NCI-H446 (cell line): Measurements from ENCODE around the gene TOMM40L.
A peak's percentile ranks its signal among the peaks of the same experiment; 100 is the strongest.
"Not testable (repeated sequence)": the region's sequence is repeated elsewhere in the genome, so short reads cannot be mapped to it uniquely, and the experiment has no call there.

Source experiments
- DNase-seq, 2 experiments: peaks; one replicate each; lab custom pipeline; 2025; lab: John Stamatoyannopoulos, UW

The TOMM40L gene

GRCh38 chr1:161257109-161257508 lies 31.2 kb downstream of the TOMM40L start:
- DNase-seq: not testable (repeated sequence)

GRCh38 chr1:161258439-161259344 lies 32.8 kb downstream of the TOMM40L start, which contains the start of gene PCP4L1:
PCP4L1 (plus strand) TSS chr1:161258745; CDS start chr1:161258975, 230 bp downstream.
- DNase-seq: peak in 1 of 2 experiments; percentile 51

- no peak for DNase-seq
Observed at GRCh38 chr1:161259345-161259702, 33.5 kb downstream of the TOMM40L start.

- DNase-seq: no peak
Observed at GRCh38 chr1:161259765-161260164, 33.9 kb downstream of the TOMM40L start.

- no peak for DNase-seq
Observed at GRCh38 chr1:161260376-161261260, 34.8 kb downstream of the TOMM40L start.

- no peak for DNase-seq
Observed at GRCh38 chr1:161261261-161262235, 35.7 kb downstream of the TOMM40L start.

- DNase-seq: no peak
Observed at GRCh38 chr1:161265305-161265704, 39.4 kb downstream of the TOMM40L start.

- no peak for DNase-seq
Observed at GRCh38 chr1:161266202-161266601, 40.3 kb downstream of the TOMM40L start.

GRCh38 chr1:161266836-161267235 lies 41.0 kb downstream of the TOMM40L start:
- no peak for DNase-seq

GRCh38 chr1:161267321-161267720 lies 41.5 kb downstream of the TOMM40L start:
- DNase-seq: no peak

- no peak for DNase-seq
Observed at GRCh38 chr1:161273402-161273801, 47.5 kb downstream of the TOMM40L start.

GRCh38 chr1:161274874-161275273 lies 49.0 kb downstream of the TOMM40L start:
- DNase-seq: no peak
